GM11168 (cell line): Measurements from ENCODE around the gene RBMS2.
"Not testable (repeated sequence)": the region's sequence is repeated elsewhere in the genome, so short reads cannot be mapped to it uniquely, and the experiment has no call there.

Source experiments
- in situ Hi-C: fragments of 300-500 bp; cut with MboI; formaldehyde crosslinking; loops from one replicate; pipeline ENCODE4 v1.12.0; 2022; ENCODE audit warnings: low sequenced_read_pairs; ENCODE audit not compliant: unreplicated experiment

Gene RBMS2, protein sequence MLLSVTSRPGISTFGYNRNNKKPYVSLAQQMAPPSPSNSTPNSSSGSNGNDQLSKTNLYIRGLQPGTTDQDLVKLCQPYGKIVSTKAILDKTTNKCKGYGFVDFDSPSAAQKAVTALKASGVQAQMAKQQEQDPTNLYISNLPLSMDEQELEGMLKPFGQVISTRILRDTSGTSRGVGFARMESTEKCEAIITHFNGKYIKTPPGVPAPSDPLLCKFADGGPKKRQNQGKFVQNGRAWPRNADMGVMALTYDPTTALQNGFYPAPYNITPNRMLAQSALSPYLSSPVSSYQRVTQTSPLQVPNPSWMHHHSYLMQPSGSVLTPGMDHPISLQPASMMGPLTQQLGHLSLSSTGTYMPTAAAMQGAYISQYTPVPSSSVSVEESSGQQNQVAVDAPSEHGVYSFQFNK

DNA sequence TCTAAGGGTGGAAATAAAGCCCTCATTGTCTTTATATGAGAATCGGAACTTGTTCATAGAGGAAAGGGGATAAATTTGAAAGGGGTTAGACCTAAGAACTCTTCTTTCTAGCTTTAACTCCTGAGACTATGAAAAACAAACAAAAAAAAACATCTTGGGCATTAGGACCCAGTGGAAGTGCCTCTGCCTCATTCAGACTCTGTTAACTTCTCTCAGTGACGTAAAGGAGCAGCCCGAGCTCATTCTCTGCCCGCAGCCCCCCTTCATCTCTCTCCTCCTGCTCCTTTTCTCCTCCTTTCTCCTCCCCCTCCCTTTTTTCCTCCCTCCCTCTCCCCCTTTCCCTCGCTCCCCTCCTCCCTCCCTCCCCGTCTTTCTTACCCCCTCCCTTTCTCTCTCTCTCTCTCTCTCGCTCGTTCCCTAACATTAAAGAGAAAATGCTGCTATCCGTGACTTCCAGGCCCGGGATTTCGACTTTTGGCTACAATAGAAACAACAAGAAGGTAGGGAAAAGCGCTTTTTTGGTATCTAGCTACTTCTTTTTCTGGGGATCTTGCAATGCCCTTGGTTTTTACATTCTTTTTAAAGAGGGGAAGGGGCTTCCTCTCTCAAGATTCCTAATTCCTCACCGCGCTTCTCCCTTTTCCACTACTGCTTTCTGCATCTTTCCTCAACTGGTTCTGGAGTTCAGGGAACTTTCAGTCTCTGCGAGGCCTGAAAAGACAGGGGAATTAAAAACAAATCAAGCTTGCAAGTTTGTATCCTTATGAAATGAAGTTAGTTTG lies at the start of gene RBMS2:
TSS of gene RBMS2 (plus strand) at position 231 of the 782 bp plus-strand sequence. CDS start at position 435, 204 bp downstream.
- in situ Hi-C loops = no loop called here

DNA sequence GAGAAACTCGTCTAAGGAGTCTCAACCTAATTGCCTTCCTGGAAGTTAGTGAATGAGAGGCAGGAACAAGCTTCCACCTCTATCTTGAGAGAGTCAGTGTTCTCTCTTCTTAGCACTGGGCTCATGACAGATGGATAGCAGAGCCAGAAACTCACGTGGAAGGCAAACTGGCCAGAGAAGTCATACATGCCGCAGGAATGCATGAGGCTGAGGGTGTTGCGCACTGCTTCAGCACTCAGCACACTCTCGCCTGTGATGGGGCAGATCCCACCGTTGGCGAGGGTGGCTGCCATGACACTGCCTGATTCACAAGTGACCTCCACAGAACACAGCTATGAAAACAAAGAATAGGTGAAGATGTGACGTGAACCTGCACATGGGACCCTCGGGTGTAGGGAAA lies 47.2 kb upstream of the RBMS2 start:
- in situ Hi-C loops = no loop called here

DNA sequence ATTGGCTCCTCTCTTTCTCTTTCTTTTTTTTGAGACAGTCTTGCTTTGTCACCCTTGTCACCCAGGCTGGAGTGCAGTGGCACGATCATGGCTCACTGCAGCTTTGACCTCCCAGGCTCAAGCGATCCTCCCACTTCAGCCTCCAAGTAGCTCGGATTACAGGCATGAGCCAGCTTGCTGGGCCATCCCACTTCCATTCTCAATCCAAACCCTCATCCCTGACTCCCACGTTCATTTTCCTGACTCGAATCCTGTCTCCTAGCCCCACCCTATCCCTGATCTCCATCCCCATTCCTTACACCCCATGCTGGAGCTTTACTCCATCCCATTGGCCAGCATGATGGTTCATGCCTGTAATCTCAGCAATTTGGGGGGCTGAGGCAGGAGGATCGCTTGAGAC lies 45.5 kb upstream of the RBMS2 start:
- in situ Hi-C loops = no loop called here

DNA sequence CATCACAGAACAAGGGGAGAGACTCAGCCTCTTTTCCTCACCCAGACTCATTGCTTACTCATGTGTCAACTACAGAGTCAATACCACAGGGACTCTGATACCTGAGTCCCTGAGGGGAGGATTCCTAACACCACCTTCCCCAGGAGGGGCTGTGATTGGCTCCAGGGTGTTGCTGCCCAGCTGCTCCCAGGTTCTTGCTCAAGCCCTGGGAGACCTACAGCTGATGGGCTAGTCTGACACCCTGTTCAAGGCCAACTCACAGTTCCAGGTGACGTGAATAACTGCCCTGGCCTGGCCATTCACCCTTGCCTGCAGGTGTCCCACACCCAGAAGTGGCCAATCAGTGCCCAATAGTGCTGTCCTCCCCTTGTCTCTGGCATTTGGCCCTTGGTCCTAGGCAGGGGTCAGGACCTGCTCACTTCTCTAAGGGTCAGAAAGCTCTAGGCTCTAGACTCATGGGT lies 44.6 kb upstream of the RBMS2 start:
- in situ Hi-C loops = no loop called here

DNA sequence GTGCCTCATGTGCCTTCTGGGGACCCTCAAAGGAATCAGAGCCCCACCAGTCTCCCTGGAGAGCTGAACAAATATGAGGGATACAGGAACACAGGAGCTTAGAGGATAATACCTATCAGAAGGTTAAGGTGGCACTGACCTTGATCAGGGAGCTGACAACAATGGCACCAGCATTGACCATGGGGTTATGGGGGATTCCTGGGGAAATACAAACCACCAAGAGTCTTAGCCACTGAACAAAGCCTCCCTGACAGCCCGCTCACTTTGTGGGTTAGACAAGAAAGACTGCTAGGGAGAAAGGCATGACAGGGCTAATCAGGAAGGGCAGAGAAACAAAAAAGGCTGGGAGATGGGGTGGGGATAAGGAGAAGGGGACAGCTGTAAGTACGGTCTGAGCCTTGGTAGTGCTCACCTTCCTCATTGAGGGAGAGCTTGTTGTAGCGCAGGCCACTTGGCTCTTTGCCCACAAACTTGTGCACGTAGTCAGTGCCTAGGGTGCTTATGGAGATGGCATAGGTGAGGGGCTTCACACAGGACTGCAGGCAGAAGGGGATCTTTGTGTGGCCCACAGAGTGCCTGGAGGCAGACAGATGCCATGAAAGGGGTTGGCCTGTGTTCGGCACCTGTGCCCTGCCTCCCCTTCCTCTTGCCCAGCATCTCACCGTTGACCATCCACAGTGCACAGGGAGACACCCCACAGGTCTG lies 43.9 kb upstream of the RBMS2 start:
- in situ Hi-C loops = no loop called here

DNA sequence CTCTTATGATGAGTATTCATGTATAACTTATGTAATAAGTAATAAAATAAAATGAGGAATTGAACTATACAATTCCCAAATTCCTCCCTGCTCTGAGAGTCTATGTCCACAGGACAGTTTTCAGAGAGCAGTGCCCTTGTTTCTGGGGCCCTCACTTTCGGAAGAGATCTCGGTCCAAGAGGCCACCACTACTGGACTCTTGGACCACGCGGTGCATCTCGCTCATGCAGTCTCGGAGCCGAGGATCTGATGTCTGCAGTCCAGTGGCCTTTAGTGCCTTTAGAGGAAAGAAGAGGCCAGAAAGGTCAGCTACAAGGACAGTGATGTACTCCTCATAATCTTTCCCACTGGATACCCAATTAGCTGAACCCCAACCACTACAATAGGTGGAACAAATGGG lies 42.0 kb upstream of the RBMS2 start:
- in situ Hi-C loops = no loop called here

DNA sequence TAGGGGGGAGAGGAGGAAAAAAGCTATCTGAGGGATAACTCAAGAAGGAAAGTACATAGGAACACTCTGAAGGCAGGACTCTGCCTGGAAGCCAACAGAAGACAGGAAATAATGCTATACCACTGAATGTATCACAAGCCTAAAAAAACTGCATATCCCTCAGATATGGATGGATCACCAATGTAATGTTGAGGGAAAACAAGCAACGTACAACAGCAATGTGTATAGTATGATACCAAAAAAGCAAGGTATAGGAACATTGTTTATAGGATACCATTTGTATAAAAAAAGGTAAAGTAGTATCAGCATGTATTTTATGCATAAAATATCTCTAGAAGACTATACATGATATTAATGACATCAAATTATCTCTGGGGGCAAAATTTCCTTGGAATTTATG lies 37.1 kb upstream of the RBMS2 start:
- in situ Hi-C loops = no loop called here

DNA sequence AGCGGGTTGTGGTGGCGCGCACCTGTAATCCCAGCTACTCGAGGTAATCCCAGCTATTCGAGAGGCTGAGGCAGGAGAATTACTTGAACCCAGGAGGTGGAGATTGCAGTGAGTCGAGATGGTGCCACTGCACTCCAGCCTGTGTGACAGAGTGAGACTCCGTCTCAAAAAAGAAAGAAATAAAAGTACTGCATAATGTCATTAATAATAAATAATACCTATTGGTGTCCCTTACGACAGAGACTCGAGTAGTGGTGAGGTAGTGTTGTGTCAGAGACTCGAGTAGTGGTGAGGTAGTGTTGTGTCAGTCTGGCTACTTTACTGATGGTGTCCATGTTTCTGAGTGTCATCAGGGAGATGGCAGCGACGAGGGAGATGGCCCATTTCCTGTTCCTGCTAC lies 34.9 kb upstream of the RBMS2 start:
- in situ Hi-C loops = no loop called here

DNA sequence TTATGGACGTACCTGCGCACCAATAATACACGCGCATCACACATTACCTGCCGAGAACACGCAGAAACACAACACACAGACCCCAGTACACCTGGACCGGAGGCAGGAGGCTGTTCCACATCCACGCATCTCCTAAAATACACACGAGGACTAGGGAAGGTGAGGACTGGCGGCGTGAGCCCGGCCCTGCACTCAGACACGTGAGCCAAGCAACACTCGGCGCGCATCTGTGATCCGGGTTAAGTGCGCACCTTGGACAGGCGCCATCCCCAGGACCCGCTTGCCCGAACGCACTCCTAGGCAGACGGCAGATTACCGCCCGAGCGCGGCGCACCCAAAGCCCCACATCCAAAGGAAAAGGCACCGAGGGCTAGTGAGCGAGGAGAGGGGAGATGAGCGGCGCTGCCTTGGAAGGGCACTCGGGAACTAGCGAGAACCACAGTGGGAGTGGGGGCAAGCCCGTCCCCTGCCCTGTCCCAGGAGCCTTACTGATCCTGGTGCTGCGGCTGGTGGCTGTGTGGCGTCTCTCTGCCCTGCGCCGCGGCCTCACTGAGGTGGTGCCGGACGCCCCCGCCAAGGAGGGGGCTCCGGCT lies 34.1 kb upstream of the RBMS2 start:
- in situ Hi-C loops = no loop called here

DNA sequence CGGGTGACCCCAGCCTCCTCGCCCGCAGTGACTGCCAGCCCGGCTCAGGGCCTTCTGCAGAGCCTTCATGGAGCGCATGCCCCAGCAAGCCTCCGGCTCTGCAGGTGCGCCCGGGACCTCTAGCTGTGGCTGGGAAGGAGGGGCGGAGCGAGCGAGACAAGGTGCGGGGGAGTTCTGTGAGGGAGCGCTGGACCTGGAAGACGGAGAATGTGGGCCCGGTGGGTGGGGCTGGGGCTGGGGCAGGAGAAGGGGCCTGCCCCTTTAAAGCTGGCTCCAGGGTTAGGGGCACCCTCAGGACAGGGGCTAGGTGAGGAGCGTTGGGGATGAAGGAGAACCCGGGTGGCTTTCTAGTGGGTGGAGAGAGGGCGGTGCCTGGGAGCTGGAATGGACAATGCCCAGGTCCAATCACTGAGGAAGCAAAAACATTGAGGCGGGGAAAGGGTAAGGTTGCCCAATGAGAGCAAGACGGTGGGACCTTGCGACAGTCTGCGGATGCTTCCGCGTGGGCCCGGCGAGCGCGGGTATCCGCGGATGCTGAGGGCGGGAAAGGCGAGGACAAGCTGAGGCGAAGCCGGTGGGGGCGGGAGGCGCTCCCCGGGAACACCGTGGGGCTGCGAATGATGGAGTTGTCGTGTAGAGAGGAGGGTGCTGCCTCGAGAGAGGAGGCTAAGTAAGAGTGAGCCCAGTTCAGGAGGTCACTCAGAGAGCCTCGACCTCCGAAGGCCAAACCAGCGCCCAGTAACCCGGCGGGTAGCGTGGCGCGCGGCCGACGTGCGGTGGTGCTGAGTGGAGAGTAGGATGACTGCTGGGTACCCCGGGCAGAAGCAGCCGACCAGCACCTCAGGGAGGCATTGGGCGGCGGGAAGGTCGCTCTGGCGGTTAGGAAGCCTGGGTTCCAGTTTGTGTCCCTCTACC lies 33.3 kb upstream of the RBMS2 start, which contains the start of gene GLS2:
TSS of gene GLS2 (minus strand) at position 121 of the 915 bp plus-strand sequence. CDS start at position 78, 43 bp downstream.
- in situ Hi-C loops = no loop called here

DNA sequence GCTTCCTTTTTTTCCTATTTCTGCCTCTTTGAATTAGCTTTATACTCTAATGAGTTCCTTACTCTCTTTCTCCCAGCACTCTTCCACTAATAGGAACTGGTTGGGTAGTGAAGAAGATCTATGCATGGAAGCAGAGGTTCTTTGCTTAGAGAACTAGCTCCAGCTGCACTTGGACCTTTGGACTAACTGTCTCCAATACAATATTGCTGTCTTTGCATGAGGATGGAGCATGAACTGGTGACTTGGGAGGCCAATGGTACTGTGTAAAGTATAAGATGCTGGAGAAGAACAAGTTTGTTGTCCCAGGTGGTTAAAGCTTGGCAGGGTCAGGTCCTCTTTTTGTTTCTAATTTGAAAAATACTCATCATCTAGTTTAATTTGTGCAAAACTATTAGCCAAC lies 31.3 kb upstream of the RBMS2 start:
- in situ Hi-C loops = no loop called here

DNA sequence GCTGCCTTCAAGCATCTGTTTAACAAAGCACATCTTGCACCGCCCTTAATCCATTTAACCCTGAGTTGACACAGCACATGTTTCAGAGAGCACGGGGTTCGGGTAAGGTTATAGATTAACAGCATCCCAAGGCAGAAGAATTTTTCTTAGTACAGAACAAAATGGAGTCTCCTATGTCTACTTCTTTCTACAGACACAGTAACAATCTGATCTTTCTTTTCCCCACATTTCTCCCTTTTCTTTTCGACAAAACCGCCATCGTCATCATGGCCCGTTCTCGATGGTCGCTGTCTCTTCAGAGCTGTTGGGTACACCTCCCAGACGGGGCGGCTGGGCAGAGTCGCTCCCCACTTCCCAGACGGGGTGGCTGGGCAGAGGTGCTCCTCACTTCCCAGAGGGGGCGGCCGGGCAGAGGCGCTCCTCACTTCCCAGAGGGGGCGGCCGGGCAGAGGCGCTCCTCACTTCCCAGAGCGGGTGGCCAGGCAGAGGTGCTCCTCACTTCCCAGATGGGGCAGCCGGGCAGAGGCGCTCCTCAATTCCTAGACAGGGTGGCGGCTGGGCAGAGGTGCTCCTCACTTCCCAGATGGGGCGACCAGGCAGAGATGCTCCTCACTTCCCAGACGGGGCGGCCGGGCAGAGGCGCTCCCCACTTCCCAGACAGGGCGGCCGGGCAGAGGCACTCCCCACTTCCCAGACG lies 28.1 kb upstream of the RBMS2 start:
- in situ Hi-C loops = not testable (repeated sequence)

DNA sequence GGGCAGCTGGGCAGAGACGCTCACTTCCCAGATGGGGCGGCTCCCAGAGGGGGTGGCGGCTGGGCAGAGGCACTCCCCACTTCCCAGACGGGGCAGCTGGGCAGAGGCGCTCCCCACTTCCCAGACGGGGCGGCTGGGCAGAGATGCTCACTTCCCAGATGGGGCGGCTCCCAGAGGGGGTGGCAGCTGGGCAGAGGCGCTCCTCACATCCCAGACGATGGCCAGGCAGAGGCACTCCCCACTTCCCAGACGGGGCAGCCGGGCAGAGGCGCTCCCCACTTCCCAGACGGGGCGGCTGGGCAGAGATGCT lies 27.6 kb upstream of the RBMS2 start:
- in situ Hi-C loops = not testable (repeated sequence)

DNA sequence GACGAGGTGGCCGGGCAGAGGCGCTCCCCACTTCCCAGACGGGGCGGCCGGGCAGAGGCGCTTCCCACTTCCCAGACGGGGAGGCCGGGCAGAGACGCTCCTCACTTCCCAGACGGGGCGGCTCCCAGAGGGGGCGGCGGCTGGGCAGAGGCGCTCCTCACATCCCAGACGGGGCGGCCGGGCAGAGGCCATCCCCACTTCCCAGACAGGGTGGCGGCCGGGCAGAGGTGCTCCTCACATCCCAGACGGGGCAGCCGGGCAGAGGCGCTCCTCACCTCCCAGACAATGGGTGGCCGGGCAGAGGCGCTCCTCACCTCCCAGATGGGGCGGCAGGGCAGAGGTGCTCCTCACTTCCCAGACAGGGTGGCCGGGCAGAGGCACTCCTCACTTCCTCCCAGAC lies 27.1 kb upstream of the RBMS2 start:
- in situ Hi-C loops = not testable (repeated sequence)

DNA sequence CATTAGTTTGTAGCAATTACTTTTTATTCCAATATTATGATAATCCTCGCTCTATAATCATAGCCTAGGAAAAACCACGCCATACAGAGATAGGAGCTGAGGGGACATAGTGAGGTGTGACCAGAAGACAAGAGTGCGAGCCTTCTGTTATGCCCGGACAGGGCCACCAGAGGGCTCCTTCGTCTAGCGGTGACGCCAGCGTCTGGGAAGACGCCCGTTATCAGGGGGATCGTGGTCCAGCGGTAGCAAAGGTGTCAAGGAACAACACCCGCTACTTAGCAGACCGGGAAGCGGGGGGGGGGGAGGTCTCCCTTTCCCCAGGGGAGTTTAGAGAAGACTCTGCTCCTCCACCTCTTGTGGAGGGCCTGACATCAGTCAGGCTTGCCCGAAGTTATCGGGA lies 24.9 kb upstream of the RBMS2 start:
- in situ Hi-C loops = not testable (repeated sequence)

DNA sequence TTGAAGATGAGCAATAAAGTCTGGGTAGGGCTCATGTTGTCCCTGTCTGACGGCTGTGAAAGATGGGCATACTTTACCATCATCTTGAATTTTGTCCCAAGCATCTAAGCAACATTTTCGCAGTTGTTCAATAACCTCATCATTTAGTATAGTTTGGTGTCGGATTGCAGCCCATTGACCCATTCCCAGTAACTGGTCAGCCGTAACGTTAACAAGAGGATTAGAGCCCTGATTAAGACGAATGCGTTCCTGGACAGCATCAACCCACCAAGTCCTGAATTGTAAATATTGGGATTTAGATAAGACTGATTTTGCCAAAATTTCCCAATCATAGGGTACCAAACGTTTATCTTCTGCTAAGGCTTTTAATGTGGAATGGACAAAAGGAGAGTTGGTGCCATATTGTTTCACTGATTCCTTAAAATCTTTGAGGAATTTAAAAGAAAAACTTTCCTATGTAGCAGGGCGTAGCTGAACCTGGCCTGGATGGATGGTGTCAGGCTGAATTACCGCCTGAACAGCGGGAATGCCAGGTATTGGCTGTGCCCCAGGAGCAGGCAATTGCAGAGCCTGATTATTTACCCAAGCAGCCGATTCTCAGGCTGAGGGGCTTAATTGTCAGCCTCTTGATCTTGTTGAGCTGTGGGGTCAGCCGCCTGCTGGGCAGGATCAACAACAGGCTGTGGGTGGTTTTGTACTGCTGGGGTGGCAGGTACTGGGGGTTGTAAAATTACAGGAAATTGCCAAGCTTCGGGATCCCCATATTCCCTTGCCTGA lies 23.3 kb upstream of the RBMS2 start:
- in situ Hi-C loops = not testable (repeated sequence)

DNA sequence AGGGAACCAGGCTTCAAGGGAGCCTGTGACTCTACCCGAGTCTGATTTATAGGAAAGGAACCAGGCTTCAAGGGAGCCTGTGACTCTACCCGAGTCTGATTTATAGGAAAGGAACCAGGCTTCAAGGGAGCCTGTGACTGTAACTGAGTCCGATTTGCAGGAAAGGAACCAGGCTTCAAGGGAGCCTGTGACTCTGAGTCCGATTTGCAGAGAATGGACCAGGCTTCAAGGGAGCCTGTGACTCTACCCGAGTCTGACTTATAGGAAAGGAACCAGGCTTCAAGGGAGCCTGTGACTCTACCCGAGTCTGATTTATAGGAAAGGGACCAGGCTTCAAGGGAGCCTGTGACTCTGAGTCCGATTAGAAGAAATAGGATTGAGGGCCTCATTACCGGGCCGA lies 22.2 kb upstream of the RBMS2 start:
- in situ Hi-C loops = not testable (repeated sequence)

DNA sequence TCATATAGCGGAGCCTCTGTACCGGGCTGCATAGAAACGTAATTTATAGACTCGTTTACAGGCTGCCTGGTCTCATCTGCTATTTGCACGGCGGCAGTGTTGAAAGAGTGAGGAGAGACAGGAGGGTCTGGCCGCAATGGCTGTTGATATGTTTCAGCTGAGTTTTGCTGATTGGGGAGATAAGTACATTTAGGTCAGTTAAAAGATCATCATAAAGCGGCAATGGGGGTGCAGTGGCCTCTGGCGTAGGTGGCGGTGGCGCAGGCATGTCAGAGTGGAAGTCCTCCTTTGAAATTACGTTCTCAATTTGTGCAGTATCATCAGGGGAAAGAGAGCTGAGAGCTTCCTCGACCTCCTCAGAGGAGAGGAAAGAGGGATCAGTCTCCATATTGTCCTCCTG lies 21.7 kb upstream of the RBMS2 start:
- in situ Hi-C loops = not testable (repeated sequence)
